ENCODE results near the gene POLR3GL.
"Not testable (repeated sequence)": the region's sequence is repeated elsewhere in the genome, so short reads cannot be mapped to it uniquely, and the experiment has no call there.

The POLR3GL gene

DNA sequence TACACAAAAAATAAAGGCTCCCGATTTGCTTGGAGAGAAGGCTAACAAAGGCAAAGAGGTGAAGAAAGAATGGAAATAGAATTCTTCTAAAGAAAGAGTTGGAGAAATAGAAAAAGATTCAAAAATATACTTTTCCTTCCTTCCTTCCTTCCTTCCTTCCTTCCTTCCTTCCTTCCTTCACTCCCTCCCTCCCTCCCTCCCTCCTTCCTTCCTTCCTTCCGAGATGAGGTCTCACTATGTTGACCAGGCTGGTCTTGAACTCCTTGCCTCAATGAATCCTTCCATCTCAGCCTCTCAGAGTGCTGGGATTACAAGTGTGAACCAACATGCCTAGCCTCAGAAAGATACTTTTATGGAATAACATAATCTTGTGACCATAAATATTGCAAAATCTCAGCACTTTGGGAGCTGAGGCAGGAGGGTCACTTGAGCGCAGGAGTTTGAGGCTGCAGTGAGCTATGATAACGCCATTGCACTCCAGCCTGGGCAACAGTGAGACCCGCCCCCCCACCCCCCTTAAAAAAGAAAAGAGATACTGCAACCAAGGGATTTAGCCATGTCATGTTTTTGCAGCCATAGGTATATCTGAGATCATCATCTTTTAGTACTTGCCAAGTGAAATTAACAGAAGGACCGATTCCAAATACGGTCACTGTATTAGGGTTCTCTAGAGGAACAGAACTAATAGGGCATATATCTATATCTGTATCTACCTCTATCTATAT, 58.1 kb downstream of the POLR3GL start:
- Histone ChIP-seq H3K27me3 (ENCODE audit: control insufficient read depth, insufficient read depth, low read length) (peaks cover 41% of the 10 kb centered on the region), H3K4me1 (ENCODE audit: control insufficient read depth, insufficient read depth, low read length) (peaks cover 13% of the 10 kb centered on the region), H3K9ac (ENCODE audit: low read length) (no peak overlapping the region), H3K4me3 (ENCODE audit: low read length) (no peak overlapping the region), H3K9me3 (ENCODE audit: control insufficient read depth, low read length) (no peaks in the 10 kb centered on the region), H3K36me3 (ENCODE audit: control insufficient read depth, insufficient read depth, low read length) (no peaks in the 10 kb centered on the region)

DNA sequence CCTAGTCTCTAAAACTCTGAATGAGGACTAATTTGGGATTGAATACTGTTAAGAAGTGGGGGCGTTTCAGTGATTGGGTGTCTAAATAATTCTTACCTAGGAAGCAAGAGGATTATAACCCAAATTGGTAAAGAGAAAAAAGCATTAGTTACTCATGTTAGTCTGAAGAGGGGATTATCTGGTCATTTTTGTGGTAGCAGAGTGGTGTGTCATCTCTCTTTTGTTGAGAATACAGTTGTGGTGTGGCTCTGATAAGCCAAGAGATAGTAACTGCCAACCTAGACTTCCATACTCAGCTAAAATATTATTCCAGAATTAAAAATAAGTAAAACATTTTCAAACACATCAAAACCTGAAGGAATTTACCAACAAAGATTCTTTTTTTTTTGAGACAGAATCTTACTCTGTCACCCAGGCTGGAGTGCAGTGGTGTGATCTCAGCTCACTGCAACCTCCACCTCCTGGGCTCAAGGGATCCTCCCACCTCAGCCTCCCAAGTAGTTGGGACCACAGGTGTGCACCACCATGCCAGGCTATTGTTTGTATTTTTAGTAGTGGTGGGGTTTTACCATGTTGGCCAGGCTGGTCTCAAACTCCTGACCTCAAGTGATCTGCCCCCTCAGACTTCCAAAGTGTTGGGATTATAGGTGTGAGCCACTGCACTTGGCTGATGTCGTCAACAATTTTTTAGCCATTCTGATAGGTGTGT, 61.5 kb downstream of the POLR3GL start:
- not testable (repeated sequence) for H3K9ac ChIP-seq (ENCODE audit: low read length); H3K4me1 ChIP-seq (ENCODE audit: control insufficient read depth, insufficient read depth, low read length); H3K36me3 ChIP-seq (ENCODE audit: control insufficient read depth, insufficient read depth, low read length); H3K9me3 ChIP-seq (ENCODE audit: control insufficient read depth, low read length); H3K4me3 ChIP-seq (ENCODE audit: low read length)
- H3K27me3 ChIP-seq (ENCODE audit: control insufficient read depth, insufficient read depth, low read length) = peaks cover 11% of the 10 kb centered on the region

DNA sequence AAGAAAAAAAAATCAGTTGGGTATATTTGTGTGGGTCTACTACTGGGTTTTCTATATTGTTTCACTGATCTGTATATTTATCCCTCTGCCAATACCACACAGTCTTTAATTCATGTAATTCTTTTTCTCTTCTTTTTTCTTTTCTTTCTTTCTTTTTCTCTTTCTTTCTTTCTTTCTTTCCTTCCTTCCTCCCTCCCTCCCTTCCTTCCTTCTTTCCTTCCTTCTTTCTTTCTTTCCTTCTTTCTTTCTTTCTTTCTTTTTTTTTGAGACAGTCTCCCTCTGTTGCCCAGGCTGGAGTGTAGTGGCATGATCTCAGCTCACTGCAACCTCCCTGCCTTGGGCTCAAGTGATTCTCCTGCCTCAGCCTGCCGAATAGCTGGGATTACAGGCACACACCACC, 62.2 kb downstream of the POLR3GL start:
- H3K9ac ChIP-seq (ENCODE audit: low read length); H3K4me3 ChIP-seq (ENCODE audit: low read length); H3K9me3 ChIP-seq (ENCODE audit: control insufficient read depth, low read length); H3K36me3 ChIP-seq (ENCODE audit: control insufficient read depth, insufficient read depth, low read length); H3K4me1 ChIP-seq (ENCODE audit: control insufficient read depth, insufficient read depth, low read length); H3K27me3 ChIP-seq (ENCODE audit: control insufficient read depth, insufficient read depth, low read length): not testable (repeated sequence)
